HepG2 (cell line): ENCODE data around the gene RPL41. TPM values are rescaled to one million over a fixed set of nuclear protein-coding genes. Genes with fewer than 3 reads are reported as not detected.

Experiments used
- ARHGAP35 ChIP-seq: sonication (generic); formaldehyde crosslinking; IDR thresholded peaks from 2 replicates; pipeline ENCODE4 v1.9.0; 2022; ENCODE audit warnings: mild to moderate bottlenecking, inconsistent platforms, moderate library complexity, missing genetic modification reagents, borderline replicate concordance
- CHD2 ChIP-seq: IDR thresholded peaks from 2 replicates; pipeline ENCODE4 v1.6.1; 2011; ENCODE audit warnings: low read depth, low read length, improper control_type of control experiment
- DDIT3 ChIP-seq: sonication (generic); formaldehyde crosslinking; IDR thresholded peaks from 2 replicates; pipeline ENCODE4 v1.4.0; 2020; ENCODE audit warnings: mild to moderate bottlenecking, missing genetic modification reagents
- JARID2 ChIP-seq: sonication (generic); formaldehyde crosslinking; IDR thresholded peaks from 2 replicates; pipeline ENCODE4 v1.8.1; 2023; ENCODE audit warnings: missing genetic modification reagents, inconsistent platforms; ENCODE audit not compliant: insufficient replicate concordance
- NAIF1 ChIP-seq: sonication (generic); formaldehyde crosslinking; IDR thresholded peaks from 2 replicates; pipeline ENCODE4 v1.5.0; 2020; ENCODE audit warnings: mild to moderate bottlenecking, missing genetic modification reagents, borderline replicate concordance
- NFKB2 ChIP-seq: sonication (generic); formaldehyde crosslinking; IDR thresholded peaks from 2 replicates; pipeline ENCODE4 v1.4.0; 2020; ENCODE audit warnings: missing genetic modification reagents, borderline replicate concordance
- NKX3-1 ChIP-seq: sonication (generic); formaldehyde crosslinking; IDR thresholded peaks from 2 replicates; pipeline ENCODE4 v1.5.0; 2020; ENCODE audit warnings: missing genetic modification reagents
- PAF1 ChIP-seq: IDR thresholded peaks from 2 replicates; pipeline ENCODE4 v1.6.1; 2016; ENCODE audit warnings: missing genetic modification reagents, missing compliant biosample characterization
- RFX5 ChIP-seq: IDR thresholded peaks from 2 replicates; pipeline ENCODE4 v1.6.1; 2011; ENCODE audit warnings: low read depth, low read length, improper control_type of control experiment
- TAF1 ChIP-seq: sonication (generic); formaldehyde crosslinking; IDR thresholded peaks from 2 replicates; pipeline ENCODE4 v1.4.0; 2020; ENCODE audit warnings: missing genetic modification reagents
- THAP8 ChIP-seq: sonication (generic); formaldehyde crosslinking; IDR thresholded peaks from 2 replicates; pipeline ENCODE4 v1.5.1; 2020; ENCODE audit warnings: missing genetic modification reagents, mild to moderate bottlenecking, borderline replicate concordance
- ZBTB37 ChIP-seq: sonication (generic); formaldehyde crosslinking; IDR thresholded peaks from 2 replicates; pipeline ENCODE4 v1.4.0; 2020; ENCODE audit warnings: mild to moderate bottlenecking, missing genetic modification reagents
- ZMYM4 ChIP-seq: sonication (generic); formaldehyde crosslinking; IDR thresholded peaks from 2 replicates; pipeline ENCODE4 v1.8.1; 2023; ENCODE audit warnings: mild to moderate bottlenecking, missing genetic modification reagents
- ZNF232 ChIP-seq: sonication (generic); formaldehyde crosslinking; IDR thresholded peaks from 2 replicates; pipeline ENCODE4 v1.4.0; 2020; ENCODE audit warnings: missing genetic modification reagents, borderline replicate concordance
- ZNF460 ChIP-seq: sonication (generic); formaldehyde crosslinking; IDR thresholded peaks from 2 replicates; pipeline ENCODE4 v1.5.1; 2020; ENCODE audit warnings: missing genetic modification reagents, mild to moderate bottlenecking, borderline replicate concordance
- ZNF468 ChIP-seq: sonication (generic); formaldehyde crosslinking; IDR thresholded peaks from 2 replicates; pipeline ENCODE4 v1.8.0; 2022; ENCODE audit warnings: mild to moderate bottlenecking, moderate library complexity, missing genetic modification reagents
- ZNF558 ChIP-seq: sonication (generic); formaldehyde crosslinking; IDR thresholded peaks from 2 replicates; pipeline ENCODE4 v1.9.0; 2022; ENCODE audit warnings: mild to moderate bottlenecking, missing genetic modification reagents, borderline replicate concordance
- ZNF616 ChIP-seq: sonication (generic); formaldehyde crosslinking; IDR thresholded peaks from 2 replicates; pipeline ENCODE4 v1.5.0; 2020; ENCODE audit warnings: low read depth, mild to moderate bottlenecking, missing genetic modification reagents
- ZNF674 ChIP-seq: sonication (generic); formaldehyde crosslinking; IDR thresholded peaks from 2 replicates; pipeline ENCODE4 v1.5.0; 2020; ENCODE audit warnings: low read depth, mild to moderate bottlenecking, missing genetic modification reagents
- ZNF724P ChIP-seq: sonication (generic); formaldehyde crosslinking; IDR thresholded peaks from 2 replicates; pipeline ENCODE4 v1.8.0; 2022; ENCODE audit warnings: missing genetic modification reagents, borderline replicate concordance
- ZNF770 ChIP-seq: sonication (generic); formaldehyde crosslinking; IDR thresholded peaks from 2 replicates; pipeline ENCODE4 v1.5.0; 2020; ENCODE audit warnings: mild to moderate bottlenecking, missing genetic modification reagents
- polyA plus RNA-seq, 8 experiments: library from polyadenylated mRNA; depleted of rRNA in 3 of 8; stranded (reverse) in 7 of 8; unstranded in 1 of 8; fragments of >200 nt; fragmentation: Illumina TruSeq in 4 of 8; extraction: Trizol in 4 of 8; gene quantifications; 2 replicates each; pipeline versions ENCODE4 v1.2.1 to v1.2.3, GENCODE V29; 2011 to 2016; ENCODE audit warnings: low read depth in 4 of 8, missing spikeins in 1 of 8, mixed read lengths in 1 of 8; ENCODE audit not compliant: insufficient read depth in 1 of 8
- total RNA-seq, 5 experiments: library from RNA; depleted of rRNA; stranded (reverse); fragments of >200 nt; fragmentation: Illumina TruSeq; extraction: Trizol; gene quantifications; 2 replicates each; pipeline ENCODE4 v1.2.3, GENCODE V29; 2016; ENCODE audit warnings: low read depth in 1 of 5

RPL41 gene
- total and polyA plus RNA-seq, 2 of the 13 experiments (the other 11 are each of a cell fraction or from before 2014, with no cell fraction given): 4,012 to 7,670 TPM

- no peak for TF ChIP-seq NFKB2 (CRISPR knock-in tag)
- TF ChIP-seq ZNF770 (CRISPR knock-in tag): no peak
- TF ChIP-seq ZNF724P: 0 out of 2 replicates have a peak, but pooled peaks have one; percentile 36
- peak; percentile 41; the same call in 1 of the 2 replicates for TF ChIP-seq PAF1 (CRISPR knock-in tag)
- TF ChIP-seq ZMYM4: peak; percentile 36; the same call in 1 of the 2 replicates
- 0 out of 2 replicates have a peak, but pooled peaks have one; percentile 44 for TF ChIP-seq ZNF616
- no peak for TF ChIP-seq ZNF232 (CRISPR knock-in tag)
- TF ChIP-seq ZNF558 (CRISPR knock-in tag): no peak
- TF ChIP-seq CHD2: no peak
- no peak for TF ChIP-seq THAP8 (CRISPR knock-in tag)
- no peak for TF ChIP-seq JARID2
- TF ChIP-seq NAIF1 (CRISPR knock-in tag): no peak
- TF ChIP-seq ARHGAP35 (CRISPR knock-in tag): peak; percentile 48; the same call in 1 of the 2 replicates
- no peak for TF ChIP-seq ZNF460
- TF ChIP-seq RFX5: peak; percentile 76
- TF ChIP-seq ZNF674 (CRISPR knock-in tag): no peak
- 0 out of 2 replicates have a peak, but pooled peaks have one; percentile 73 for TF ChIP-seq ZNF468 (CRISPR knock-in tag)
- no peak for TF ChIP-seq ZBTB37
- no peak for TF ChIP-seq DDIT3 (CRISPR knock-in tag)
- TF ChIP-seq NKX3-1 (CRISPR knock-in tag): no peak
- TF ChIP-seq TAF1: peak; percentile 86
Measured at GRCh38 chr12:56158029-56158925, 41.8 kb downstream of the RPL41 start, which contains the start of gene MYL6 (continued).
